Stimulated activated CD4-positive, alpha-beta T cell treated with anti-CD3 and anti-CD28 coated beads, Interleukin-12 subunit alpha, Interleukin-12 subunit beta, amount 100 ng/mL, for 48 hours (primary cell): ENCODE results near the gene CPEB4.

Source experiments
- DNase-seq, 3 donors: peaks; one replicate each; pipeline ENCODE4 v3.0.0-alpha.2; 2020; ENCODE audit warnings: low read depth in 2 of 3, low spot score in 1 of 3

The CPEB4 gene

DNA sequence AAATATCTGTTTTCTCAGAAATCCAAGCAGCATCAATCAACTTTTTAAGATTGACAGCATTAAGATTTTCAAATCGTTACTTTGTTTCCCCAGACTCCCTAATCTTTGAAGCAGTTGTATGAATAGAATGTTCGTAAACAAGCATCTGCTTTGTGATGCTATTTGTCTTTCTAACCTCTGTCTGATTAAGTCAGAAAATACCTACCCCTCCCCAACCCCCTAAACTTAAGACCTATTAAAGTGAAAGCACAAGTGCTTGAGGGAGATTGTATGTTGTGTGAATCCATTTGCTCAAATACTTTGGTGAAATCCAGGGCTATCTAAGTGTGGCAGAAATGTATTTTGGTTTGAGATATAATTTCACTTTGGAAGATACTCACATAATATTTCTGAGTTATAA is 53.0 kb downstream of the CPEB4 start:
- DNase-seq = no peak

DNA sequence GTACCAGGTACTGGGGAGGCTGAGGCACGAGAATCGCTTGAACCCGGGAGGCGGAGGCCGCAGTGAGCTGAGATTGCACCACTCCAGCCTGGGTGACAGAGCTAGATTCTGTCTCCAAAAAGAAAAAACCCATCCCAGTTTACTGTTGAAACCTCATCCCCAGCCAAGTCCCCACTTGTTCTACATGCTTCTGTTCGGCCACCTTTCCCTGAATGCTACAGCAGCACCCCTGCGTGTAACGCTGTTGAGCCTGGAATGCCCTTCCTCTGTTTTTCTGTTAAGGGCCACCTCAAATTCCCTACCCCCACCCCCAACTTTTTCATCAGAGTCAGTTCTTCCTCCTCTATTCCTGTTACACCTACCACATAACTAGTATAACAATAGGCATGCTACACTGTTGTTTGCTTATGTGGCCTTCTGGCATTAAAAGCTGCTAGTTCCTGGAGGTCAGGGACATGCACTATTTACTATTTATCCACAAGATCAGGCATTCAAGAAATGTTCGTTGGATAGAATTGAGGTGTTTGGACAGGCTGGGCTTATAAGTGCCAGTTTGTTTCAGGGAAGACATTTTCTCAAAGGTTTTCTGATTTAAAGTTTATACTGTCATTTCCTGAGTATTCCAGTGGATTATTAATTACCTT is 53.7 kb downstream of the CPEB4 start:
- DNase-seq = no peak

DNA sequence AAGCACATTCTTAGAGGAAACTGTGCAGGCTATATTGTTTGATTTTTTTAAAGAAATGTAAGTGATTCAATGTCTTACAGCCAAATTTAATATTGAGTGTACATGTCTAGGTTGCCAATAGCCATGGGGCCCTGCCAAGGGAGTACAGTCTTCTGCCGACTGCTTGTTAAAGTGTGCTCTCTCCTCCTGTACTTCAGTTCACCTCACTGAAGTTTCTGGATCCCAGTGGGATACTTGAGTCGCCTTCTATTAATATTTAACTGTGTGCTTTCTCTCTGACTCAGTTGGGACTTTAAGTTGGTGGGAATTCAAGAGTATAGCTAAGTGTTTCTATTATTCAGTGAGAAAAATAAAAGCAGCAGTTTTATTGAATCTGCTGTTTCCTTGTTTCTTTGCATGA is 56.4 kb downstream of the CPEB4 start:
- no peak for DNase-seq

DNA sequence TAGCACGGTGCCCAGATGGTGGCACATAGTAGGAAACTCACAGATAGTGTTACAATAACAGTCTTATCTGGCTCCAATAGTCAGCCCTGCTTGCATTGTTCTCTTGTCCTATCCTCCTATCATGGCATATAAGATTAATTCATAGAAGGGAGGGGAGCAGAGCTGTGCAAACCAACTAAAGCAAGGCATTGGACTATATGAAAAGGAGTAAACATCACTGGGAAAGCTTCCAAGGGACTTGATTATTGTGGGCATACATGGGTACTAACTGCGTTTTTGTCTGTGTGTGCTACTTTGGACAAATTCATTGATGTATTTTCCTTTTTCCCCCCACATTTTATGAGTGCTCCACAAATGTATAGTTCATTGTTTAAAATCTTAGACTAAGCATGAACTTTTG is 57.0 kb downstream of the CPEB4 start:
- no peak for DNase-seq

DNA sequence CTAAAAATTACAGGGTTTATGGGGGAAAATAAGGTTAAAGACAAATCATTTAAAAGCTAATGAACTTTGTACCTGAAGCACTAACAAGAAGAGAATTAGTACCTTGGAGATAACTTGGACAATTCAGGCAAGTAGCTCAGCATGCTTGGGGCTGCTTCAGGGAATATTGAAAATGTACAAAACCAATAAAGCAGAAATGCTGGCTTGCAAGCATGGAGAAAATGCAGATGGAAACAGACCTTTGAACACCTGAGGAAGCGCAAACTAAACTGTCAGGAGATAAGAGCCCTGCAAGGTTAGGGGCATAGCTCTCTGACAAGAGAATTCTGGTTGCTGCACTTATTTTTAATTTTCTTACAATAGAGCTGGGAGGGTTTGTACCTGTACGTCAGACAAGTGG is 58.2 kb downstream of the CPEB4 start:
- DNase-seq = no peak

DNA sequence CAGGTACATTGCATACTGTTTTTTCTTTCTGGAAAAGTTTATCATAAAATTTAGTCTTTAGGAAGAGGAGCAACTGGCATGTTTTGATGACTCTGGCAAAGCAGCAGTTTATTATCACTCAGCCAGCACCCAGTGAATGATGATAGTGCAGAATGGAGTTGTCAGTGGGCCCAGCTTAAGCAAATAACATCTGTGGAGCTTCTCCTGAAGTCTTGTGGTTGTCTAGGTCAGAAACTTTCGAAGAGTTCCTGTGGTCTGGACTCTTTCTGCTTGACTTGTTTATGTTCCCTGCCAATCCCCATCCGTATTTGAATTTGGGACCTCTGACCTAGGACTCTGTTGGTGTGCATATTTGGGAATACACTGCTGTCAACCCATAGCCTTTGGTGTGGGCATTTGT is 62.7 kb downstream of the CPEB4 start:
- DNase-seq = no peak

DNA sequence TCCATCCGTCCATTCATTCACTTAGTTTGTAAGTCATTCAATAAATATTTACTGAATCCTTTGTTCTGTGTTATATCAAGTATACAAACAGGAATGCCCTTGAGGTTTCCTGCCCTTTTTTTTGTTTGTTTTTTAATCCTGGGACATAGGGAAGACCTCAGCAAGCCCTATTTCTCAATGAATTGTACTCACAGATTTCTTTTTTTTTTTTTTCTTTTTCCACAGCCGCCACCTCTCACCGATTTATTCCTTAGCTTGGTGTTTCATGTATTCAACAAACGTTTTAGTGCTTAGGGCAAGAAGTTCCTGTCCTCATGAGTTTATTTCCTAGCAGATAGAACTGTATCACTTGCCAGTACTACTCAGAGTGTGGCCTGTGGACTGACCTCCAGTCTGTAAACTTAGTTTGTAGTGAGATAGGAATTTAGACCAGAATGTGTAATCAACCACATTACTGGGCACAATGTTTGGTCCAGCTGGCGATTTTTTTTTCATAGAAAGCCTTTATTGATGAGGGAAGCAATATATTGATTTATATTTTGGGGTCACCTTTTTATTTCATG is 65.5 kb downstream of the CPEB4 start:
- no peak for DNase-seq

DNA sequence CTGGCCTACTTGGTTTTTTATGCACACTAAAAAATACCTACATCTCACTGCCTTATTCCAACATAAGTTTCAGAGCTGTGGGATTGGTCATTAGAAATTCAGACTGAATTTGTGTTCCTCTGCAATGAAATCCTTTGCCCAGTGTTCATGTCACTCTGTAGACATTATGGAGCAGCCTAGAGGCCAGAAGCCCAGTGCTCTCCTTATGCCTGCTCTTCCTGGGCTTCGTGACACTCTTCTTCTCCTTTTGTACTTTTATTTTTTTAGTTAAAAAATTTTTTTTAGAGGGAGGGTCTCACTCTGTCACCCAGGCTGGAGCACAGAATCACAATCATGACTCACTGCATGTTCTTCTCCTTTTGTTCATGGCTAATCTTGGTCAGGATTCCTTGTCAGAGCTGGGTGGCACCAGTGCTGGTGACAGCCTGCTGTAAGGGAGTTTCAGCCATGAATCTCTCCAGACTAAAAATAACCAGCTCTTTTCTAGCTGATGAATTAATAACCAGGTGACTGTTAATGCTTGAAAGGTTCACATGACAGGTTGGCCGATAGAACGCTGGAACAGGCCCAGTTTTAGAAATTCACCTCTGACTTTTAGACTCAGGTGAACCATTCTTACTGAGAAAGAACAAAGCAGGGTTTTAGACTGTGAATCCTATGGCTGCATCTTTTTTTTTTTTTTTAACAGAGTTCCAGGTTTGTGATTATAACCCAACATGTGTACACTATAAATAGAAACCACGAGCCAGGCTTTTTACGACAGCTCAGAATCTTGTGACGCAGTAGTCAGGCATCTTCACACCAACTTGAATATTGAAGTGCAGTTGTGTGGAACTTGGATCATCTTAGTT is 66.7 kb downstream of the CPEB4 start:
- no peak for DNase-seq

DNA sequence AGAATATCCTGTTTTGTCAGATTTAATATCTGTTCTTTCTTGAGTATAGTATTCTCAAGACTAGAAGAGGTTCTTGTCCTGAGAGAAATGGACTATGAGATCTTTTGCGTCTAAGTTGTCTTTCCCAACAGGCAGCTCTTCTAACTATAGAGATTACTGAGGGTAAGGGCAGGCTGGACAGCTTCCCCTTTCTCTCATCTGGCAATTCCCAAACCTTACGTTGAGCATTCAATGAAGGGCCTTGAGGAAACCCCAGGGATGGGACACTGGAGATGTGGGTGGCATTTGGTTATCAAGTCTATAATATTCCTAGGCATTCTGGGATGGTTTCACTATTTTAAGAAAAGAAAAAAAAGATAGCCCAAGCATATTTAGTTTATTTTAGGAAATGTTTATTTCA is 72.8 kb downstream of the CPEB4 start:
- no peak for DNase-seq

DNA sequence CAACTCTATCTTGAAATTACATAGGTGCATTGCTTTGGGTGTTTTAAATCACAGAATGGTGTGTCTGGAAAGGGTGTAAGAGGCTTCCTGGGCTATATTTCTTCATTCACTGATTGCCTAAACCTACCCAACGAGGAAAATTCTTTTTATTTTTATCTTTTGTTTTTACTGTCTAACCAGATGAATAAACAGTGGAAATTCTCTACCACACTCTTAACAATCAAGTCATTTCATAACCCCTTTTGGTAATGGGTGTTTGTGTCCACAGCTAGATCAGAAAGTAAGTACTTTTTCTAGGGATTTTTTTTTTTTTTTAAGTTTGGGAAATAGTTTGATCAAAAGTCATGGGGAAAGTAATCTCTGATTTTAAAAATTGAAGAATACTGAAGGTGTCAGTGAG is 73.3 kb downstream of the CPEB4 start:
- no peak for DNase-seq

DNA sequence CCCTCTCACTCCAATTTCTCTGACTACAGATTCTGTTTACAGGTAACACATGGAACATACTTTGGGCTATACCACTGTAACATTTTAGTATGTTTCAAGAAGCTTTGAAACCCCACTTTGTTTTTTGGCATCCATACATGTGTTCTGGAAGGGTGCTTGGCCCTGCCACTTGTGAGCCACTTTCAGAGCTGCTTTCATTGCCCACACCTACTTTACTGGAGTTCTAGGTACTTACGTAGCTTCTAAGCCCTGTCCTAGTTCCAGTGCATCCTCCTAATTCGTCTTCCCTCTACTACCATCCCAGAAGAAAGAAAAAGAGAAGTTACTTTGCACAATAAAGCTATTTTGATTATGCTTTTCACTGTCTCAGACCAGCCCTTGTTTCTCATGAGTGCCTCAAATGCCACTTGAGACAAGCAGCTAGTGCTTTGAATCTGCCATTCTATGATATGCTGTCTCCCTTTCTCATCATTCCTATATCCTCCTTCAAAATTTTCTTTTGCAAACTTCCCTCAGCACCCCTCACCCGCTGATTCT is 74.4 kb downstream of the CPEB4 start:
- no peak for DNase-seq

DNA sequence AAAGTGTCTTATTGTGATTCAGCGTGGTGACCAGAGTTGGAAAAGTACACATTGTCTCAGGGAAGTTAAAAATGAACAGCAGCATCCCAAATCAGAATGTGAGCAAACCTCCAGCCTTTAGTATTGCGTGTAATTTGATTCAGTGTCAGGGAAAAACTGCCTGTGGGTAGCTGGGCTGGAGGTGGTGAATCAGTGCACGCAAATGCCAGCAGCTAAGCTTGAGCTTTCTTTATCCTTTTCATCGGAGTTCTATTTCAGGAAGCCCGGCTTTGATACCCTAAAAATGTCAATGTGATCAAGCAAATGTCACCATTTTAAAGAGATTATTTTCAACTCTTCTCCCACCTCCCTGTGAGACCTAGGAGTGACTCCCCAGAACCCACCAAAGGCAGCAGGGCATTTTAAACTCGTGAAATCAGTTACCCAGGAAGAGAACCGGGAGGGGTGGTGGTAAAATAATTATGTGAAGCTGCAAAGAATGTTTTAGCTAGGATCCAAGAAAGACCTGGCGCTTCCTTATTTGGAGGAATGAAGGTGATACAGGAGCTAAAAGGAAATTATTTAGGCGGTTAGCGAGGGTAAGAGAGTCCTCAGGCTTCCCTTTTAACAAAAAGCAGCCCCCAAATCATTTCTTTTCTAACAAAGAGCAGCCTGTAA is 75.2 kb downstream of the CPEB4 start:
- DNase-seq = no peak

DNA sequence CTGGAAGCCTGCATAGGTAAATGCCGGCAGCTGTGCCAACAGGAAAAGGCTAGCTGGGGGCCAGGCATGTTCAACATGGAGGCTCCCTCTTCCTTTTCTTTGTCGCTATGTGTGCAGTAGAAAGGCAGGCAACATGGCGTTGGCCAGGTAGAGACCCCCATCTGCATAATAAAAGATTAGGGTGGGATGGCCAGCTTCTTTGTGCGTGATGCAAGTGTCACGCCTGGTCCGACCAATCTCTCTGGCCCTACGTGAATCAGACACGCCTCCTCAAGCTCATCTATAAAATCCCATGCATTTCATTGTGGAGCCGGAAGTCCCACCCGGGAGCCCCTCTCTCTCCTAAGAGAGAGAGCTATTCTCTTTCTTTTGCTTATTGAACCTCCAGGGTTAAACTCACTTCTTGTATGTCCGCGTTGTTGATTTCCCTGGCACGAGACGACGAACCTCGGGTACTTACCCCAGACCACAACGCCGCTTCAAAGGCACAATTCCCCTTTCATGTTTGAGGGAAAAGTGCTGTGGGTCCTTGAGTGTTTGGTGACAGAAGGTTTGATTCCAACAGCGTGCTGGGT is 75.8 kb downstream of the CPEB4 start:
- DNase-seq = no peak

DNA sequence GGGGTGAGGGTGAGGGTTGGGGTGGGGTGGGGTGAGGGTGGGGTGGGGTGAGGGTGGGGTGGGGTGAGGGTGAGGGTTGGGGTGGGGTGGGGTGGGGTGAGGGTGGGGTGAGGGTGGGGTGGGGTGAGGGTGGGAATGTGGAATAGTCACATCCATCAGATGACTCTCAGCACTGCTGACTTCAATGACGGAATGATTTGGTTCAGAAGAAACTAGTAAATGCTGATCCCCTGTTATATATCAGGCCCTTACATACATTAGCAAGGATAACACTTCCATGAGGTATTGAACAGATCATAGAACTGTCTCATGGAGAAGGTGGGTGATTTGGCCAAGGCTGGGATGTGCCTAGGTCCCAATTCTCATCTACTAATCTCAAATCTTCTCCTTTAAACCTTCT is 76.4 kb downstream of the CPEB4 start:
- DNase-seq = no peak

DNA sequence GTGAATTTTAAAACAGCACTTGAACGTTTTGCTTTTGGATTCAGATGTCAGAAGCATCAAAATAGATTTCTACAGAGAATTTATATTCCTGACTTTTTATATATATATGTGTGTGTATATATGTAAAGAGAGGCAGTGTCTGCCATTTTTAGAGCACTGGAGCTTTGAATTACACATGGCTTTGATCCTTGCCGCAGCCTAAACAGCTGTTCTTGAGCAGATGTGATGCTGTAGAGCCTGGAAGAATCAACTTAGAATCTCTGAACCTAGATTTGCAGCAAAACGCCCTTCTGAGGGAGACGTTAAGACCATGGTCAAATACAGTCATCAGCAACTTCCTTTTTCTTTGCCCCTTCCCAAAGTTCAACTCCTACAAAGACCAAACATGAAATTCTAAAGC is 79.1 kb downstream of the CPEB4 start:
- DNase-seq = no peak

DNA sequence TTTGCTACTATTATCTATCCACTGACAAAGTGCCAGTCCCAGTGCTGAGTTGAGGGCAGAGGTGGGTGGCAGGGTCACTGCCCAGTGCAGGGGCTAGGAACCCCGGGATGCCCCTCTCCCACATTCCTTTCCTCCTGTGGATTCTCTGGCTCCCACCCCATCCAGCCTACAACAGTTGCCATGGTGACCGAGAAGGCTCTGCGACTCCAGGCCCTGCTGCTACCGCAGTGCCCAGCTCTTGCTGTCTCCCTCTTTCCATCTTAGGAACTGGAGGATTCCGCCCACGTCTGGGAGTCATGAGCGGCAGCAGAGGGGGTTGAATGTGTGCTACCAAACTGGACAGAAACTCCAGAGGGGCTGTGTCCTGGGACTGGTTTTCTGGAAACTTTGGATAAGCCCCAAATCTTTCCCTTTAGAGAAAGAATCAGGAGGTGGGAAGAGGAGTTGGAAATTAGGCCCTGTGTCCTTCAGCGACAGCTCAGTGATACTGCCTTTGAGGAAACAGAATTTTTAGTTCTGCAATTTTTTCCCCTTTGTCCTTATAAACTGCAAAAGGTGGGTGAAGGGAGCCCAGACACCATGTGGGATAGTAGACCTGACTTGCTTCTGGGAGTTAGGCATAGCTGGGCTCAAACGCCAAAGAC is 80.1 kb downstream of the CPEB4 start:
- no peak for DNase-seq

DNA sequence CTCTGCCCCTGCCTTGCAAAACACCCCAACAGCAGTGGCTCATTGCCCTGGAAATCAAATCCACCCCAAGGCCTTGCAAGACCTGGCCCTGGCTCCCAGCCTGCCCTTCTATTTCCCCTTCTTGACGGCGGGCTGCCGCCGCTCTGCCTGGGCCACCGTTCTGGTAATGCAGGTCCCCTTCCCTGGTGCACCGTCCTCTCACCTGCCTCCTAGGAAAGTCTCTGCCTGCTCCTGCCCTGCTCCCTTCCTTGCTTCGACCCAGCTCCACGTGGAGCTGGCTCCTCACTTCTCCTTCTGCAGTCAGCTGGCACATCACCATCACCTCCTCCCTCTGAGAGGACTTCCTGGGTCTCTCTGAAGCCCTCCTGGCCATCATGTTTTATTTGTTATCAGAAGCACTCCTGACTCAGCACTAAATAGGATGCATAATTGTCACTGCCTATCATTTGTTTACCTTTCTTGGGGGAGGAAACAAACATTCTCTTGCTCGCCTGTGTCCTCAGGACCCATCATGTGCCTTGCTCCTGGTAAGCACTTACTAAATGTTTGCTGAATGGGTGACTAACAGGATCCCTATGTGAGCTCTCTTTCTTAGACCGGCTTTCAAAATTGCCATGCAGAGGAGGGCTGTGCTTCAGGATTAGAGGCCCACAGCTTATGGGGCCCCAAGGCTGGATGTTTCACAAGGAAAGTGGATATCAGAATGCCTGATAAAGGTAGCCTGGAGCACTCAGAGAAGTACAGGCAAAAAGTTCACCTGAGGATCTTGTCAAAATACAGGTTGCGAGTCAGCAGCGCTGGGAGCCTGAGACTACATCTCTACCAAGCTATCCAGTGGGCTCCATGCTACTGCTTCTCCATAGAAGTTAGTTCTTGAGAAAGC is 81.3 kb downstream of the CPEB4 start:
- no peak for DNase-seq

DNA sequence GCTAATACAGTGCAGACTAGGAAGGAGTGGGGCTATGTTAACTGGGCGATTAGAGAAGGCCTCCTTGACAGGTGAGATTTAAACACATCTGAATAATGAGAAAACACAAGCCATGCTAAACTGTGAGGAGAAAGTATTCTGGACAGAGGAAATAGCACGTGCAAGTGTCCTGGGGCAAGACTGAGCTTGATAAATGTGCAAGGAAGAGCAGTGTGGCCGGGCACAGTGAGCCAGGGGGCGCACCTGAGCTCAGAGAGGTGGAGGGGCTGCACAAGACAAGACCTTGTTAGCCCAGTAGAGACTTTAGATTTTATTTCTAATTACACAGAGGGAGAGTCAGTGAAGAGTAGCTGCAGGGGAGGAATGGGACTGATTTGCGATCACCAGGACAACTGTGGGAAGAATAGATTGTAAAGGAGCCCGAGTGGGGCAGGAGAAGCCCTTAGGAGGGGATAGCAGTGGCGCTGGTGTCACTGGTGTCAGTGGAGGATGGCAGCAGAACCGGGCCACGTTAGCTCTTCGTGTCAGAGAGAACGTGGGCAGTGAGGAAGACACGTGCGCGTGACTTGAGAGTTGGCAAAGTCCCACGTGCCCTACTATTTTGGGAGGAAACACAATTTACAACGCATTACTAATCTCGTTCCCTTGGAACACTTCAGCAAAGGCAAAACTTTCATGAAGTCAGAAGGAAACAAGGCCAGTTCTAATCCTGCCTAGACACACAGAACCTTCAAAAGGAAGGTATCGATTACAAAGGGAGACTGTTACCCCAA is 82.9 kb downstream of the CPEB4 start:
- no peak for DNase-seq

DNA sequence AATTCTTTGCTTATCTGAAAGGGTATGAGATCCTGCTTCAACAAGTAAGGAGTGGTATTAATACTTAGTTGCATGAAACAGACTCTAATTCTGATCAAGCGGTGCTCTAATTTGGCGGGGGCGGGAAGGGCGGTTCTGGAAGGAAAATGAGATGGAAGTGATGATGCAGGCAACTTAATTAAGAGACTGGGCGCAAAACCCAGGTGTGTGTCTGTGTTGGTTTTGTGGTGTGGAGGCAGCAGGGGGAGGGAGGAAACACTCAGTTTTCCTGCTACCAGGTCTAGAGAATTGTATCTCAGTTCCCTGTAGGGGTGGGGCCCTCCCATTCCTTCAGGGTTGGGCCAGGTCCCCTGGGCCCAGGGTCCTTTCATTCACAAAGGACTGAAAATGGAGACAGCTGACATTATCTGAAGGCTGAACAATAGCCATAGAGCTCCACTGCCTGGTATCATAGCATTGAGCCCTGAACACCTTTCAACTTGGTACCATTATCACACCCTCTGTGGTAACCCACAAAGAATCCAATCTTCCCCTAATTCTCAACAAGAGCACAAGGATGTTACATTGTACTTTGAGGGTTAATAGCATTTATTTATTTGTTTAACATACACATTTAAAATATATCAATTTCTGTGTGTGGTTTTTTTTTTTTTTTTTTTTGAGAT is 83.7 kb downstream of the CPEB4 start:
- no peak for DNase-seq
